Neuronal stem cell (in vitro differentiated cells): Measurements from ENCODE around the gene PRELID3B.

Experiments
- DNase-seq: peaks from one replicate; pipeline ENCODE4 v3.0.0-alpha.2; 2013; ENCODE audit warnings: low spot score
- H2AFZ ChIP-seq: one replicate; pipeline ENCODE4 v1.6.1; 2013; ENCODE audit warnings: mild to moderate bottlenecking, low read length, inconsistent platforms
- H2AK5ac ChIP-seq: 2 replicates; pipeline ENCODE4 v1.6.1; 2013; ENCODE audit warnings: low read depth, mild to moderate bottlenecking, inconsistent platforms, low read length, moderate library complexity, mixed read lengths
- H2BK120ac ChIP-seq: 2 replicates; pipeline ENCODE4 v1.6.1; 2013; ENCODE audit warnings: low read depth, mild to moderate bottlenecking, inconsistent platforms, low read length, moderate library complexity, mixed read lengths
- H2BK12ac ChIP-seq: one replicate; pipeline ENCODE4 v1.6.1; 2013; ENCODE audit warnings: low read length, inconsistent platforms
- H2BK15ac ChIP-seq: 2 replicates; pipeline ENCODE4 v1.6.1; 2013; ENCODE audit warnings: mild to moderate bottlenecking, low read length, inconsistent platforms, mixed read lengths
- H2BK5ac ChIP-seq: one replicate; pipeline ENCODE4 v1.6.1; 2013; ENCODE audit warnings: inconsistent platforms, mild to moderate bottlenecking, low read length, moderate library complexity
- H3K14ac ChIP-seq: one replicate; pipeline ENCODE4 v1.6.1; 2013; ENCODE audit warnings: low read length, inconsistent platforms
- H3K18ac ChIP-seq: 2 replicates; pipeline ENCODE4 v1.6.1; 2013; ENCODE audit warnings: low read length, inconsistent platforms
- H3K23ac ChIP-seq: 2 replicates; pipeline ENCODE4 v1.6.1; 2013; ENCODE audit warnings: low read depth, mild to moderate bottlenecking, mixed read lengths, low read length, inconsistent platforms; ENCODE audit not compliant: poor library complexity
- H3K27ac ChIP-seq: replicated peaks from 3 replicates; pipeline ENCODE4 v1.5.1; 2013; ENCODE audit warnings: low read length, inconsistent platforms
- H3K27me3 ChIP-seq, 3 experiments: 2 replicates each; pipeline ENCODE4 v1.6.1; 2013; ENCODE audit warnings: low read length in 3 of 3, mild to moderate bottlenecking in 2 of 3, inconsistent platforms in 1 of 3, low read depth in 1 of 3, mixed read lengths in 1 of 3, moderate library complexity in 1 of 3; ENCODE audit not compliant: control insufficient read depth in 3 of 3, insufficient read depth in 3 of 3
- H3K36me3 ChIP-seq, 2 donors: replicated peaks in 1 of 2; 2 replicates each; pipeline ENCODE4 v1.6.1; 2013; ENCODE audit warnings: low read length in 2 of 2; ENCODE audit not compliant: control insufficient read depth in 2 of 2, insufficient read depth in 2 of 2
- H3K4ac ChIP-seq: 2 replicates; pipeline ENCODE4 v1.6.1; 2013; ENCODE audit warnings: inconsistent platforms, mild to moderate bottlenecking, low read length, moderate library complexity
- H3K4me1 ChIP-seq, 2 donors: 1 replicate in 1 of 2; 2 replicates in 1 of 2; pipeline ENCODE4 v1.6.1; 2013; ENCODE audit warnings: low read length in 2 of 2, low read depth in 1 of 2; ENCODE audit not compliant: control insufficient read depth in 2 of 2, insufficient read depth in 1 of 2
- H3K4me2 ChIP-seq: one replicate; pipeline ENCODE4 v1.6.1; 2013; ENCODE audit warnings: mild to moderate bottlenecking, low read length, inconsistent platforms; ENCODE audit not compliant: insufficient read depth, poor library complexity, severe bottlenecking
- H3K4me3 ChIP-seq, 2 donors: 2 replicates each; pipeline ENCODE4 v1.5.1; 2013; ENCODE audit warnings: low read length in 2 of 2, mild to moderate bottlenecking in 2 of 2, inconsistent platforms in 1 of 2, moderate library complexity in 1 of 2
- H3K79me1 ChIP-seq: one replicate; pipeline ENCODE4 v1.6.1; 2013; ENCODE audit warnings: low read depth, mild to moderate bottlenecking, inconsistent platforms, low read length, moderate library complexity
- H3K9ac ChIP-seq: one replicate; pipeline ENCODE4 v1.6.1; 2013; ENCODE audit warnings: mild to moderate bottlenecking, low read depth, low read length, inconsistent platforms; ENCODE audit not compliant: poor library complexity
- H3K9me3 ChIP-seq, 2 donors: replicated peaks in 1 of 2; 2 replicates each; pipeline versions ENCODE3 to v1.6.1; 2013; ENCODE audit warnings: low read length in 2 of 2, mild to moderate bottlenecking in 2 of 2, inconsistent platforms in 1 of 2, low read depth in 1 of 2, mixed read lengths in 1 of 2, moderate library complexity in 1 of 2; ENCODE audit not compliant: control insufficient read depth in 2 of 2, insufficient read depth in 1 of 2
- H4K8ac ChIP-seq: one replicate; pipeline ENCODE4 v1.6.1; 2013; ENCODE audit warnings: low read depth, mild to moderate bottlenecking, inconsistent platforms, low read length, moderate library complexity
- H4K91ac ChIP-seq: one replicate; pipeline ENCODE4 v1.6.1; 2013; ENCODE audit warnings: low read length, low read depth, mild to moderate bottlenecking, inconsistent platforms; ENCODE audit not compliant: poor library complexity
- WGBS, 2 donors: extraction: QIAGEN DNeasy Blood & Tissue Kit; methylation state at CpG; one replicate each; pipeline ENCODE4 v1.1.7; 2013; ENCODE audit warnings: missing lambda C conversion rate in 2 of 2, mixed read lengths in 1 of 2; ENCODE audit not compliant: insufficient read length in 2 of 2, insufficient replicate concordance in 1 of 2; ENCODE audit errors: extremely low coverage in 2 of 2; 5-methylcytosine and 5-hydroxymethylcytosine counted together

PRELID3B gene

DNA sequence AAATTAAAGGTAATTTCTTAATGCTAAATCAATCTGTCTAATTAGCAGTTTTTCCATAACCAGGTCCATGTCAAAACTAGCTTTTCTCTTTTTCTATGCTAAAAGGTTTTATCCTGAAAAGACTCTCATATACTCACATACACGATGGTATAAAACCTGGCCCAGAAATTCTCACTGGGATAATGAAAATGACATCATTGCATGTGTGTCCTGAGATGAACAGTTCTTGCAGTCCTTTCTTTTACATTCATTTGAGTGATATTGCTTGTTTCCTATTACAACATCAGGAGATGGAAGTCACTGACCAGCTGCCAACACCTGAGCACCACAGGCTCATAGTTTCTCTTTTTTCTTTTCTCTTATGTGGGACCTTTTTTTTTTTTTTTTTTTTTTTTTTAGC is 7.9 kb upstream of the PRELID3B start:
- Histone ChIP-seq H2AFZ (no peak overlapping the region), H2BK120ac (no peak overlapping the region), H3K27ac (no peak overlapping the region), H3K79me1 (no peaks in the 10 kb centered on the region), H2AK5ac (no peak overlapping the region), H2BK15ac (no peak overlapping the region), H3K4me1 (no peaks in the 10 kb centered on the region), H3K14ac (no peak overlapping the region), H3K9ac (no peak overlapping the region), H4K8ac (no peak overlapping the region), H3K9me3 (no peaks in the 10 kb centered on the region), H3K18ac (no peak overlapping the region), H3K4me3 (no peak overlapping the region), H3K36me3 (no peaks in the 10 kb centered on the region), H2BK12ac (no peak overlapping the region), H3K4ac (no peak overlapping the region), H2BK5ac (no peak overlapping the region), H3K23ac (no peak overlapping the region), H3K4me2 (no peak overlapping the region), H3K27me3 (peaks cover 0 to 15% (median 0%) of the 10 kb centered on the region in 3 experiments), H4K91ac (no peak overlapping the region)
- no CpG with 5 or more reads among the region's 1 CpG for WGBS, 2 donors
- DNase-seq: no peak

DNA sequence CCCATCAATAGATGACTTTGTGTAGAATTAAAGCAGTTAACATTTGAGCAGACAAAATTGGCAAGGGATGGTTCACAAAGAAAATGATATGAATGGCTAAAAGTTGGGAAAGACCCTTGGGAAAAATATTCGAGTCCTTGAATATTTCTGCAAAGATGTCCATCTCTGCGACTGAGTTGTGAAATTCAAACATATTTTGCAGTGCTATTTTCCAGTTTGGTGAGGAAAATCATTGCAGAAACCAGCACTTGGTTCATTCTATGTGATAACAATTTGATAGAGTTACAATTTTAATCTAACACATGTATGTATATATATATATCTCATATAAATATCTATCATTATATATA is 6.1 kb upstream of the PRELID3B start:
- Histone ChIP-seq H3K27ac (no peak overlapping the region), H3K18ac (no peak overlapping the region), H3K9me3 (no peaks in the 10 kb centered on the region), H4K8ac (no peak overlapping the region), H3K79me1 (no peaks in the 10 kb centered on the region), H2BK120ac (no peak overlapping the region), H3K4me1 (no peaks in the 10 kb centered on the region), H3K4ac (no peak overlapping the region), H2AK5ac (no peak overlapping the region), H2AFZ (no peak overlapping the region), H3K27me3 (peaks cover 0 to 15% (median 0%) of the 10 kb centered on the region in 3 experiments), H2BK15ac (no peak overlapping the region), H4K91ac (no peak overlapping the region), H2BK5ac (no peak overlapping the region), H3K9ac (no peak overlapping the region), H2BK12ac (no peak overlapping the region), H3K36me3 (no peaks in the 10 kb centered on the region), H3K4me2 (no peak overlapping the region), H3K23ac (no peak overlapping the region), H3K4me3 (no peak overlapping the region), H3K14ac (no peak overlapping the region)
- WGBS, 2 donors: no CpG with 5 or more reads among the region's 2 CpGs
- DNase-seq: no peak

DNA sequence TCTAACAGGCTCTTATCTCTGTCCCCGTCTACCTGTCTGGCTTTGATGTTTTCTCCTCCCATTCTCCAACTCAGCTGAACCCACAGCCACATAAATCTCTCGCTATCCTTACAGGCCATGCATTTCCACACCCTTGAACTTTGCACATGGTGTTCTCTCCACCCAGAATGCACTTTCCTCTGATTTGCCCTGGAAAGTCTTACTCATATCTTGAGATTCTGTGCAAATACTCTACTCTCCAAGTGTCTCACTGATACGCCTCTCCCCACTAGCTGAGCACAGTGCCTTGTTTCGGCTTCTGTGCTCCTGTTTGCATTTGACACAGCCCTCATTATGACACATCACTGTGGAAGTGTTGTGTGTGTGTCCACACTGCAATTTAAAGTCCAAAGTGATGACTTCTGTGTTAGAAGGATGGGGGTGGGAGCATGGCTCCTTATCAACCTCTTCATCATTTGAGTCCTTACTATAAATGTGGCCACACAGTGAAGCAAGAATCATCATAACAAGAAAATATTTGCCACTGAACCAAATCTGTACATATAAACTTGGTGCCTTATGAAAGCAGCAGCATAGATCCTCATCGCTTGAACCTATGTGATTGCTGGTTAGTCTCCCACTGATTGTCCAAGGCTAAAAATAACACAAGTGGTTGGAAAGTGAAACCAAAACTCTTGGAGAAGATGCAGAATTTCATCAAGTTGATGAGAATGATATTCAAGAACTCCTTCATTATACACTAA is 5.5 kb upstream of the PRELID3B start:
- Histone ChIP-seq H3K14ac (no peak overlapping the region), H3K4me1 (peaks cover 0 to 1% of the 10 kb centered on the region in 2 donors), H4K8ac (no peak overlapping the region), H2AFZ (no peak overlapping the region), H2BK5ac (no peak overlapping the region), H3K23ac (no peak overlapping the region), H3K4me3 (no peak overlapping the region), H3K27ac (no peak overlapping the region), H3K4ac (peak overlapping the region; percentile 14), H3K27me3 (peaks cover 0 to 13% (median 0%) of the 10 kb centered on the region in 3 experiments), H2AK5ac (no peak overlapping the region), H3K18ac (no peak overlapping the region), H3K36me3 (no peaks in the 10 kb centered on the region), H3K9me3 (no peaks in the 10 kb centered on the region), H3K4me2 (no peak overlapping the region), H2BK15ac (no peak overlapping the region), H4K91ac (no peak overlapping the region), H3K9ac (no peak overlapping the region), H2BK12ac (peak overlapping the region; percentile 52), H2BK120ac (no peak overlapping the region), H3K79me1 (no peaks in the 10 kb centered on the region)
- no peak for DNase-seq
- WGBS, 2 donors: no CpG with 5 or more reads among the region's 5 CpGs

DNA sequence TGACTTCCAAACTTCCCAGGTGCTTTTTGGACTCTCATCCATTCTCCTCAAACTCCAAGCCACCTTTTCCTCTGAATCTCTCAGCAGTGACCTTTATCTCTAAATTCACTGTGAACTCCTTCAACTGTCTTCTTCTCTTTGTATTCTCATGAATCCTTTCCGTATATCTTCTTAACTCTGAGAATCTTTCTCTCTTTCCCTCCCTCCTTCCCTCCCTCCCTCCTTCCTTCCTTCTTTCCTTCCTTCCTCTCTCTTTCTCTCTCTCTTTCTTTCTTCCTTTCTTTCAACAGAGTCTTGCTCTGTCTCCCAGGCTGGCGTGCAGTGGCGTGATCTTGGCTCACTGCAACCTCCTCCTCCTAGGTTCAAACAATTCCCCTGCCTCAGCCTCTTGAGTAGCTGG is 4.3 kb upstream of the PRELID3B start:
- WGBS, 2 donors: no CpG with 5 or more reads among the region's 3 CpGs
- Histone ChIP-seq H3K27ac (no peak overlapping the region), H3K9me3 (peaks cover 0 to 5% of the 10 kb centered on the region in 2 donors)

More for the DNA sequence above, 4.3 kb upstream of the PRELID3B start:
- peaks cover 3 to 4% of the 10 kb centered on the region in 2 donors for H3K4me1 ChIP-seq
- no peak overlapping the region for H2BK5ac ChIP-seq
- no peak overlapping the region for H3K23ac ChIP-seq
- H3K14ac ChIP-seq: no peak overlapping the region
- H3K36me3 ChIP-seq: no peaks in the 10 kb centered on the region
- peaks cover 5% of the 10 kb centered on the region for H3K79me1 ChIP-seq
- no peak overlapping the region for H2BK120ac ChIP-seq
- H3K9ac ChIP-seq: no peak overlapping the region
- no peak overlapping the region for H2BK15ac ChIP-seq
- H4K91ac ChIP-seq: no peak overlapping the region
- H3K4me3 ChIP-seq: no peak overlapping the region
- no peak overlapping the region for H2AK5ac ChIP-seq
- no peak overlapping the region for H3K4me2 ChIP-seq
- H3K18ac ChIP-seq: no peak overlapping the region
- no peak overlapping the region for H4K8ac ChIP-seq
- no peak overlapping the region for H2AFZ ChIP-seq
- no peak overlapping the region for H3K4ac ChIP-seq
- no peak overlapping the region for H2BK12ac ChIP-seq
- H3K27me3 ChIP-seq: peaks cover 0 to 11% (median 0%) of the 10 kb centered on the region in 3 experiments
- no peak for DNase-seq
